Retinal pigment epithelial cell (primary cell): ENCODE measurements around the gene PI4KB.
A peak's percentile ranks its signal among the peaks of the same experiment; 100 is the strongest.

Source experiments
- DNase-seq: peaks from one replicate; pipeline ENCODE4 v3.0.0-alpha.2; 2010; ENCODE audit warnings: low read depth
- H3K4me3 ChIP-seq: 2 replicates; pipeline ENCODE4 v1.5.1; 2011; ENCODE audit warnings: mild to moderate bottlenecking, low read length, control low read depth, moderate library complexity
- TF ChIP-seq, protein P1 (sequence below): conservative IDR thresholded peaks from 2 replicates; pipeline ENCODE4 v1.5.1; 2011; ENCODE audit warnings: low read depth, low read length, control low read depth, inconsistent platforms

Gene PI4KB

DNA sequence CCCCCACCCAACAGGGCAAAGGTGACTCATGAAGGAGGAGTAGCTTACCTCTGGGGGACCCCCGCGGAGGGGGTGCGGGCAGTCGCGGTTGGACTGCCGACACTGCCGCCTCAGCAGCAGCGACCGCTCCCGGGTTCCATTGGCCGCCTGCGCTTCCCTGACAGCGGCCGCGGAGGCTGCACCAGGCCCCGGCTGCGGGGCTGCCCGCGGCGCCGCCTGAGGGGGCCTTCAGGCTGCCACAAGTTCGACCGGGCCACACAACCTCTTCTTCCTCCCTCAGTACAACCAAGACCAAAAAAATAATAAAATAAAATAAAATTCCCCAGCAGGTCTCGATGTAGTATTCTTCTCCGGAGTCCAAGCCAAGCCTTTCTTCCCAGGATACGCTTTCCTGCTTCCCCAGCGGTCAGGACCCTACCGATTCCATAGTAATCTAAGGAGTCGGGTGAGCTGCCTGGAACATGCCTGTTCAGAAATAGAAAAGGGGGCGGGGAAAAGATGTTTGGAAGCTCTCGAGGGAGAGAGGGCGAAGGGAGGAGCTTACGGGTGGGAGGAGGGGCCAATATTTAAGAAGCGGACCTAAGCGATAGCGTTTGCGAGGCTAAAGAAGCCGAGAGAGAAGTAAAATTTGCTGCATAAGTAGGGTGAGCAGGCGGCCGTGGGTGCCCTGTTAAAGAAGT, at the start of gene PI4KB:
PI4KB (minus strand) TSS at position 194 of the 680 bp plus-strand sequence. CDS start 10,935 bp downstream, outside the sequence.
- peak within 1 kb of the TSS; percentile 89 for H3K4me3 ChIP-seq
- peak; percentile 94 for DNase-seq
- TF ChIP-seq, protein P1, sequence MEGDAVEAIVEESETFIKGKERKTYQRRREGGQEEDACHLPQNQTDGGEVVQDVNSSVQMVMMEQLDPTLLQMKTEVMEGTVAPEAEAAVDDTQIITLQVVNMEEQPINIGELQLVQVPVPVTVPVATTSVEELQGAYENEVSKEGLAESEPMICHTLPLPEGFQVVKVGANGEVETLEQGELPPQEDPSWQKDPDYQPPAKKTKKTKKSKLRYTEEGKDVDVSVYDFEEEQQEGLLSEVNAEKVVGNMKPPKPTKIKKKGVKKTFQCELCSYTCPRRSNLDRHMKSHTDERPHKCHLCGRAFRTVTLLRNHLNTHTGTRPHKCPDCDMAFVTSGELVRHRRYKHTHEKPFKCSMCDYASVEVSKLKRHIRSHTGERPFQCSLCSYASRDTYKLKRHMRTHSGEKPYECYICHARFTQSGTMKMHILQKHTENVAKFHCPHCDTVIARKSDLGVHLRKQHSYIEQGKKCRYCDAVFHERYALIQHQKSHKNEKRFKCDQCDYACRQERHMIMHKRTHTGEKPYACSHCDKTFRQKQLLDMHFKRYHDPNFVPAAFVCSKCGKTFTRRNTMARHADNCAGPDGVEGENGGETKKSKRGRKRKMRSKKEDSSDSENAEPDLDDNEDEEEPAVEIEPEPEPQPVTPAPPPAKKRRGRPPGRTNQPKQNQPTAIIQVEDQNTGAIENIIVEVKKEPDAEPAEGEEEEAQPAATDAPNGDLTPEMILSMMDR: no peak

DNA sequence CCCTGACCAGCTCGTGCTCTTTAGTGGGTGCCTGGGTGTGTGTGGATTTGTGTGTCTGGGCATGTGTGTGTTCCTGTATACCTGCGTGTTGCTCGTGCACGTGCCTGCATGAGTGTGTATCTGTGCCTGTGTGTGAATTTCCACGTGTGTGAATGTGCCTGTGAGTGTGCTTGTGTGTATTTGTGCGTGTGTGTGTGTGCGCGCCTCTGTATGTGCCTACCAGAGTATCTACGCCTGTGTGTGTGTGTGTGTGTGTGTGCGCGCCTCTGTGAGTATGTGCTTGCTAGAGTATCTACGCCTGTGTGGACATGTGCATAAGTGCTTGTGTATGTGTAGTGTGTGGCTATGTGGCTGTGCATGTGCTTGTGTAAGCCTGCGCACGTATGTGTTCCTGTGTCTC, 46.0 kb upstream of the PI4KB start:
- H3K4me3 ChIP-seq: no peak overlapping the region
- TF ChIP-seq, protein P1: no peak
- no peak for DNase-seq

DNA sequence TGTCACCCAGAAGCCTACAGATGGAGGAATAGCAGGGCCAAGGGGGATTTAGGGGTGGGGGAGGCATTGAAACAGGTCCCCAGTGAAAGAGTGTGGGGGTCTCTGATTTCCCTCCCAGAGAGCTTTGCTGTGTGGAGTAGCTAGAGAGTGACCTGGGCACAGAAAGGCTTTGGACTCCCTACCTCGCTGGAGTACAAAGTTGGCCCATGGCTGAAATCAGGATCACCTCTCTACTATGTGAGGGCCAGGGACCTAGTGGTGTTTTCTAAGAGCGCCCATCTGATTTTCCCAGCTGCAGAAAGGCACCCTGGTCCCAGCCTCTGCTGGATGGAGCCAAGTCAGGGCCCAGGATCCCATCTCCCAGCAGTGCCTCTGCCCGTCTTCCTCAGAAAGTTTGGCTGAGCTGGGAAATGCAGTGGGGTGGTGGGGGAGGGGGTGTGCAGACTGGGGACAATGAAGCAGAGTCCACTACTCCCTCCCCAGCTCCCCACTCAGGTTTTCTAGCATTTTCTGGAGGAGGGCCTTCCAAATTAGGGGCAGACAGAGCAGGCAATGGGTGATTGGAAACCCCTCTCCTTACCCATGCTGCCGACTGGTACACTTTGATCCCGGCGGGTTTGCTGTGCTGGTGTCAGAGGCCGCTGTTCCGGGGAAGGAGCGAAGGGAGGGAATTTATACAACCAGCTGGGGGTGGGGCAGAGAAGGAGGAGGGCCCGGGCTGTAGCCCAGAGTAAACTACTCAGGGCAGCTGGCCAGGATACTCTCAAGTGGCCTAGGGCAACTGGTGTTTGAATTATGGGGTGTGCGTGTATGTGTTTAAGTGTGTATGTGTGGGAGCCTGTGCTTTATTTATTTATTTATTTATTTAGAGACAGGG, 45.1 kb upstream of the PI4KB start, which contains the start of gene SELENBP1:
SELENBP1 (minus strand) TSS at position 648 of the 877 bp plus-strand sequence; CDS start at position 584, 64 bp downstream.
- H3K4me3 ChIP-seq: peak within 1 kb of the TSS; percentile 46
- no peak for DNase-seq
- TF ChIP-seq, protein P1: no peak

DNA sequence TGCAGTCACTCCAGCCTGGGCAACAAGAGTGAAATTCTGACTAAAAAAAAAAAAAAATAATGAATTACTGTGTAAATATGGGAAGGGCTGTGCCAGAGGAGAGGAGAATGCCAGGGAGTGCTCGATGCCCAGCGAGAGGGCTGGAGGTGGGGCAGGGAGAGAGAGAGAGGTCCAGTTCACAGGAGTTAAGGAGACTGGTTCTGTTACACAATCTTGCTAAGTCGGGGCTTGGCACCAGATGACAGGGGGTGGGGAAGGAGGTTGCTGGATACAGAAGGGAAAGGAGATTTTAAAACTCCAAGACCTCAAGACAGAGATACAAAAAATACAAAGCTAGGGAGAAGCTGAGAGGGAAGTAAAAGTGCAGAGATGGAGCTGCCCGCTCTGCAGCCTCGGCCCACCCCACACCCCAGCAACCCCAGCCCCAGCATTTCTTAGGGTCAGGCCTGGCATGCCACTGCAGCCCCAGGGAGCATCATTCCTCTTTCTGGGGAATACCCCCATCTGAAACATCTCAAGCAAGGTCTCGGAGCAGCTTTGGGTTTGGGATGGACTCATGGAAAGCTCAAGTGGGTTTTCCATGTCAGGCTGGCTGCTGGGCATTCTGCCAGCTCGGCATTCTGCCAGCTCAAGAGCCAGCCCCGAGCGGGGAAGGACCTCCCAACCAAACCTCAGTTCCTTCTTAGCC, 44.3 kb upstream of the PI4KB start:
- peak overlapping the region; percentile 46 for H3K4me3 ChIP-seq
- TF ChIP-seq, protein P1: no peak
- DNase-seq: no peak

DNA sequence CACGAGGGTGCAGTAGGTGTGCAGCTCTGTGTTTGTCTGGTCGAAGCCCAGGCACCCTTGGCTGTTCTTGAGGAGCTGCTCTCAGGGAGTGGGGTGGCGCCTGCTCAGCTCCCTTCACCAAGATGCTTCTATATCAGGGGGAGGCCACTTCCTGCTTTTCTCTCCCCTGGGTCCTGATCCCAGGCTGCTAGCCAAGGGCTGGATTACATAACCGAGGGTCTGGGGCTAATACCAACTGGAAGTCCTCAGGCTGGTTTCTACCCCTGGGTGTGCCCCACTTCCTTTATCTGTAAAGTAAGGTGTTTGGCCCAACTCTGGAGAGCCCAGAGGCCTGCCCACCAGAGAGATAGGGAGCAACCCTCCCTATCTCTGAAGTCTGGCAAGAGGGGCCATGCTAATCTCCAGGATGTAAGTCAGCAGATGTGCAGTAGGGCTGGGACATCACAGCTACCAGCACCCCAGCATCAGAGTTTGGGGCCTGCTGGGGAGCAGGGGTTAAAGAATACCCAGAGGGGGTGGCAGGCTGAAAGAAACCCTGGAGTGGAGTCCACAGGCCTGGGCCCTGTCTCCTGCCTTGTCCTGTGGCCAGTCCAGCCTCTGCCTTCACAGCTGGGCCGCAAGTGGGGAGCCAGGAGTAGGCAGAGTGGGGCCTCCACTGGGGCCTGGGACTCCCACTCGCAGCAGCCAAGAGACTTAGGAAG, 43.1 kb upstream of the PI4KB start:
- H3K4me3 ChIP-seq: no peak overlapping the region
- TF ChIP-seq, protein P1: no peak
- no peak for DNase-seq

DNA sequence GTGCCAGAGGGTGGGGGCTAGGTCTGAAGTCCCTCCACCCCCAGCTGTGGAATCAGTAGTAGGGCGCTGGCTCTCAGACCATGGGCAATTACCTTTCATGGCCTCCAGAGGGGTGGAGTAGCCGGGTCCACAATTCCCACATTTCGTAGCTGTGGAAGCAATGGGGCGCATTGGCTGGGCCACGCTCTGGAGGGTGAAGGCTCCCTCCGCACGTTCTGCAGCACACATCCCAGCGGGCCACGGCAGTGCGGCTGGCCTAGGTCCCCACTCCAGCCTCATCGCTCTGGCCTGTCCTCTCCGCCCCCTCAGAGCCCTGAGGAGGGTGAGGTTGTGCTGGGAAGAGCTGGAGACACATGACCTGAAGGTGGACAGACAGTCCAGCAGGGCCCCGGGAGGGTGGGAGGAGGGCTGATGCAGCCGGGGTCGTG, 42.4 kb upstream of the PI4KB start:
- H3K4me3 ChIP-seq: no peak overlapping the region
- DNase-seq: no peak
- TF ChIP-seq, protein P1: no peak
